GM20000 (cell line): ENCODE results near the gene DUS1L.

Experiments
- DNase-seq: peaks from one replicate; pipeline ENCODE4 v3.0.0; 2012; ENCODE audit warnings: low spot score
- CTCF ChIP-seq: IDR thresholded peaks from 2 replicates; pipeline ENCODE4 v1.5.1; 2012; ENCODE audit warnings: mild to moderate bottlenecking, control low read depth; ENCODE audit errors: extremely low read depth, missing control alignments

DUS1L gene

DNA sequence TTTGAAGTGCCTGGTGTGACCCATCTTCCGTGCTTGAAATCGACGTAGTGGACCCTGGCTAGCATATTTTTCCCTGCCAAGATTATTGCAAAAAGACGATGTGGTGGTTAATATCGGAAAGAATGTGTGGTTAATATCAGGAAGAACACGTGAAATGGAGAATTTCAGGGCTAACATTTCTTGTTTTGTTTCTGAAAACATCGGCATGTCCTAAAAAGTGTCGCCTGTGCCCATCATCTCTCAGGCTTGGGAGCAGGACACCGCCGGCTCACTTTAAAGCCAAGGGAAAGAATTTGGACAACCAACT, 27.8 kb downstream of the DUS1L start:
- TF ChIP-seq CTCF = no peak
- no peak for DNase-seq

GRCh38 chr17:82037092-82037888, 28.3 kb downstream of the DUS1L start, which contains the start of gene DCXR:
Gene DCXR, minus strand, starts transcription at chr17:82037697. Its CDS starts 15 bp downstream, at chr17:82037682.
- TF ChIP-seq CTCF = peak; percentile 93

GRCh38 chr17:82036634-82037091, 28.9 kb downstream of the DUS1L start:
- no peak for TF ChIP-seq CTCF

More at GRCh38 chr17:82037092-82037888, 28.3 kb downstream of the DUS1L start, which contains the start of gene DCXR:
- peak; percentile 98 for DNase-seq

DNA sequence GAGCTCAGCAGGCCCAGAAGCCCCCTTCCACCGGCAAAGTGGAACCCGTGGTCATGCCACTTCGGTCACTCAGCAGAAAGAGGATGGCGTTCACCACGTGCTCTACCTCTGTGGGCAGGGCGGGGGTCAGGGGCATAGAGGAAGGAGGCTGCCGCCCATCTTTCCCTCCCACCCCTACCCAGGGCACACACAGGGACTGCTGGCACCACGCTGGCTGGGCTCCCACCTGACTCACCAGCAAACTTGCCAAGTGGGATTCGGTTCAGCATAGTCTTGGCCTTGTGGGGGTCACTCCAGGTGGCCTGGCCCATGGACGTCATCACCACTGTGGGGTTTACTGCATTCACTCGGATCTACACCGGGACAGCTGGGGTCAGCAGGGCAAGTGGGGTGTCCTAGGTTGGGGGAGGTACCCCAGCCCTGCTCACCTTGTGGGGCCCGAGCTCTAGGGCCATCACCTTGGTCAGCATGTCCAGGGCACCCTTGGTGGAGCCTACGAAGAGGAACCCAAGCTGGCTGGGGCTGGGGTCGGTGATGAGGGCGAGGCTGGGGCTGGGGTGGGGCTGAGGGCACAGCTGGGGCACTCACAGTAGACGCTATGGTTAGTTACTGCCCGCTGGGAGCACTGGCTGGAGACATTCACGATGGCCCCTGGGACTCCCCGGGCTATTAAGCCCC, 29.5 kb downstream of the DUS1L start:
- no peak for DNase-seq
- TF ChIP-seq CTCF = no peak

More at GRCh38 chr17:82036634-82037091, 28.9 kb downstream of the DUS1L start:
- DNase-seq = no peak

GRCh38 chr17:82035488-82035887, 30.1 kb downstream of the DUS1L start:
- TF ChIP-seq CTCF = no peak
- no peak for DNase-seq

DNA sequence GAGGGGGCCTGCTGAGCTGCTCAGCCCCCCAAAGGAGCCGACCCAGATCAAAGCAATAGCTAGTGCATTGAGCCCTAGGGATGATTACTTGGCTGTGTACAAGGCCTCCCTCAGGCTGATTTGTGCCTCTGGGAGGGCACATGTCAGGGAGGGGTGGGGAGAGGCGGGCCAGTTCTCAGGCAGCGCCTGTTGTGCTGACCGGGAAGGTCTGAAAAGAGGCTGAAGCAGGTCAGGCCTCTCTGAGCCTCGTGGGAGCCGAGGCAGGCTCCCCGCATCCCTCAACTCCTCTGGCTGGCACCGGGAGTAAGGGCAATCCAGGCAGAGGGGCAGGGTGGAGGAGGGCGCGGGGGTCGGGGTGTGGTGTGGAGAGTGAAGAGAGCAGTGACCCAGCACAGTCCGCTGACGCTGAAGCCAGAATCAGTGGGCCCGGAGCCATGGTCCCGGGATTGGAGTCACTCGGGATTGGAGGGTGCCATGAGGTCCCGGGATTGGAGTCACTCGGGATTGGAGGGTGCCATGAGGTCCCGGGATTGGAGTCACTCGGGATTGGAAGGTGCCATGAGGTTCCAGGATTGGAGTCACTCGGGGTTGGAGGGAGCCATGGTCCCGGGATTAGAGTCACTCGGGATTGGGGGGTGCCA, 31.1 kb downstream of the DUS1L start:
- no peak for DNase-seq
- TF ChIP-seq CTCF = no peak

GRCh38 chr17:82033359-82034085, 32.1 kb downstream of the DUS1L start:
- no peak for DNase-seq
- TF ChIP-seq CTCF = no peak
